Activated CD4-positive, CD25-positive, alpha-beta regulatory T cell treated with anti-CD3 and anti-CD28 coated beads, Interleukin-2, amount 50 U/mL, for 16 hours (primary cell): ENCODE data around the gene ETV6.

Experiments
- DNase-seq: peaks from one replicate; pipeline ENCODE4 v3.0.0-alpha.2; 2020; ENCODE audit warnings: low read depth, low spot score

ETV6 gene

DNA sequence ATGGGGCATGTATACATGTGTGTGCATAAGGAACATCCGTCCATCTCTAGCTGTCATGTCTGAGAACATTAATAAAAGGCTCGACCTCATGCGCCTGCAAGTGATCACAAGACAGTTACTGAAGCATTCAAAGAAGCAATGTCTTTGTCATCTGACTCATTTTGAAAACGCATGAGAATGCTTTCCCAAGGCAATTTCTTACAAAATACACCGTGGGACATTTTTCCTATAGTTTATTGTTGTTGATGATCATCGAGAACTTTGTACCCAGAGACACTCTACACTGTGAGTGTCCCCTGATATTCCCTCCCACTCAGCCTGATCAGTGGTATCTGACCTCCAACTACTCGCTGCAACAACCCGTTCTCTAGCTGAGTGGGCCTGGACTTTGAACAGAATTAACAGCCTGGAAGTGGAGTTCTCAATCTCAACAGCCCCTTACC lies 68.1 kb downstream of the ETV6 start:
- no peak for DNase-seq

DNA sequence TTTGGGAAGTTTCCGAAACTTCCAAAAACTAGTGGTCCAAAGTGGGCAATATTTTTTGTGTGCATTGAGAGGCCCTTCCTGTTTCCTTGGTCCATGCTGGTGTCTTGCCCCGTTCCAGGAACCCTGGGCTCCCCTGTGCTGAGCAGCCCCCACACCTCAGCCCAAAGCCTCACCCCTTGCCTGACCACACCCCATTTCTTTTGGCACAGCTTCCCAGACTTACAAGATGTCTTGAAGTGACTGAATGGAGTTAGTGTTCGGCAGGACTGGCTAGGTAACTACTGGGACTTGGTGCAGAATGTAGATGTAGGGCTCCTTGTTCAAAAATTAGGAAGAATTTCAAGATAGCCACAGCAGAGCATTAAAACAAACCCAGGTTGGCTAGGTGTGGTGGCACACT lies 68.6 kb downstream of the ETV6 start:
- no peak for DNase-seq

DNA sequence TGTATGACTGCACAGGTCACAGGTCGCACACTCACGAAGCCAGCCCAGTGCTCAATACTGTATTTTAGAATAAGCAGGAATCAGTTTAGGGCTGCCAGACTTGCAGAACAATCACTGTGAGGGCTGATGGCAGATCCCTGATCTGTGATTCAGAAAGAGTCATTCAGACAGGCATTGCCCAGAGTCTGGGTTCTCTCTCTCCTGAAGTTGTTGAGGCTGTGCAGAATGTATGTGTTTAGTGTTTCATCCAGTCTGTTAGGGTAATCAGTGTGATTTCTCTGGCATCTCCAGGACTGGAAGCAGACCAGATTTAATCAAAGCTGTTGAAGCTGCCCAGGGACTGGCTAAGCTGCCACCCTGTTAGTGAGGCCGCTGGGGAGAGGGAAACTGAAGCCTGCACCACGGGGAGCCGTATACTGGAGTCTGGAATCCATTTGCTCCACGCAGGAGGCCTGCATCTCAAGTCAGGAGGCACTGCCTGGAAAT lies 69.3 kb downstream of the ETV6 start:
- DNase-seq: no peak

DNA sequence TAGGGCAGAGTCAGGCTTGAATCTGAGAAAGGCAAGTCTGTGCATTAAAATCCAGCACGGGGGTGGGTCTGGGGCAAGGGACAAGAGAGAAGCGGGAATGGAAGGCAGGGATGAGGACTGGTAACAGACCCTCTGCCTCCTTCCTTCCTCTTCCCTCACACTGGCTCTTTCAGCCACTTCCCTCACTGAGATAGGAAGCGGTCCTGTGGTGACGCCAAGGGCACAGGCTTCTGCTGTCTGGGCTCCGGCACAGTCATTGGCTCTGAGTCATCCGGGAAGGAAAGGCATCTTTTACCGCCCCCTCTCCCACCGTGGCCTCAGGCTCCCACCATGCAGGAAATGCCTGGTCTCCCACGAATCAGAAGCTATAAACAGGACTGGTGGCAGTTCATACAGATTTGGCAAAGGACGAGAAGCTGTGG lies 70.2 kb downstream of the ETV6 start:
- DNase-seq: no peak

DNA sequence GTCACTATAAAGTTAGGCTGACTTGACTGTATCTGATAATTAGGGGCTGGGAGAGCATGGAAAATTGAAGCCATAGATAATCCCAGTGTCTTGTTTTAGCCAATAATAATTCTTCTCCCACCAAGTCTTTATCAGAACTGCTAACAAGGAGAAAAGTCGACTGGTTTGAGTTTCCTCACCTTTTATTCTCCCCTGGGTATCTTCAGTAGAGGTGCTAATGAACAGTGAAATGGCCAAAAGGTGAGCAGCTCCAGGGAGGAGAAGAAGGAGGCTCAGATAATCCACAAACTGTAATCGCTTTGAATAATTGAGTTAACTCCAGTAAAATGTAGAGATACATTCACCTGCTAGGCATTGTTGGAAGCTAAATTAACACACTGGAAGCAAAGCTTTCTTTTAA lies 72.6 kb downstream of the ETV6 start:
- no peak for DNase-seq

DNA sequence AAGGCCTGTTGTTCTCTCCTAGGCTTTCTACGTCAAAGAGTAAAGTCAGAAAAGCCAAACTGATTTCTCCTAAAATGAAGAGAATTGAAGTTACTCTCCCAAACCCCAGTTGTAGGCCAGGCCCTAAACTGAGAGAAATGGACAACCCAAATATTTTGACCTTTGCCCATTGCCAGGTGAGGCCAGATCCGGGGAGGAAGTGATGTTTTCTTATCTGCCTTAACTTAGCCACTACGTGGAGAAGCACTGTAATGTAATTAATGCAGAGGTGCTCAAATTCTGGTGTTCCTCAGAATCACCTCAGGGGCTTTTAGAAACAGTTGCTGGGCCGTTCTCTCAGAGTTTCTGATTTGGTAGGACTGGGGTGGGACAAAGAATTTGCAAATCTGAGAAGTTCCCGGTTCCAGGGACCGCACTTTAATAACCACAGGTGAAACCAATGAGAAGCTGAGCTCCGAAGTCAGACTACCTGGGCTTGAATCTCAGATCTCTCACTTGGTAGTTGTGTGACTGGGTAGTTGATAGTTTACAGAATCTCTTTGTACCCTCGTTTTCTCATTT lies 73.2 kb downstream of the ETV6 start:
- no peak for DNase-seq

DNA sequence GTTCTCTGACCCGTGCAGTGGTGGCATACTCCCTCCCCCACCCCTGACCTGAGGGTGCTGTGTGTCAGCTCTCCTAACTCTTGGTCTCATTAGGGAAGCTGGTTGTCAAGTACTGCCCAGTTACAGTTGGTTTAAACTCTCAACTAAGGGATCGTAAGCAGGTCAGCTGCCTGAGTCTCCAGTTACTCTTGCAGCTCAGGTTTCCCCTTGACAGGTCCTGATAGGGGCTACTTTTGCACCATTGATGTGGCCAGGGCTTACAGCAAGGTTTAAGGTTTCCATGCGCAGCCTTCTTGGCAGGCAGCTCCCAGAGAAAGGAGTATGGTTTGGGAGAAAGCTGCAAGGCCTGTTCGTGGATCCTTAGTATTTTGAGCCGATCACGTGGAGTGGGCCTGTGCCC lies 74.5 kb downstream of the ETV6 start:
- DNase-seq: no peak

DNA sequence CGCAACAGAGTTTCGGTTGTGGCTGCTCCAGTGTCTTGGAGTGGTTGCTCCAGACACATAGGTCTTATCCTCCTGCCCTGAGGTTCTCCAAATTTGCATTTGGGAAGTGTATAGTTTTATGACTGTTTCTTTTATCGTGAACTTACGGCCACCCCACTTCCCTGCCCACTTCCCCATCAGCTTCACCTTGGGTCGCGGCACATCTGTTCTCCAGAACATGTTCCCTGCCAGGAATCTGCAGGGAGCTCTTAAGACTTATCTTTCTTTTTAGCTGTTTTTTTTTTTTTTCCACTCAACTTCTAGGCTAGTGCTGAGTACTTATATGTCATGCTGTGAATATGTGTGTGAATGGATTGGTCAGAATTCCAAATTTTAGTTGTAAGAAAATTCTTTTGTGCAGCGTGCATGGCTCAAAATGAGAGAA lies 75.4 kb downstream of the ETV6 start:
- no peak for DNase-seq

DNA sequence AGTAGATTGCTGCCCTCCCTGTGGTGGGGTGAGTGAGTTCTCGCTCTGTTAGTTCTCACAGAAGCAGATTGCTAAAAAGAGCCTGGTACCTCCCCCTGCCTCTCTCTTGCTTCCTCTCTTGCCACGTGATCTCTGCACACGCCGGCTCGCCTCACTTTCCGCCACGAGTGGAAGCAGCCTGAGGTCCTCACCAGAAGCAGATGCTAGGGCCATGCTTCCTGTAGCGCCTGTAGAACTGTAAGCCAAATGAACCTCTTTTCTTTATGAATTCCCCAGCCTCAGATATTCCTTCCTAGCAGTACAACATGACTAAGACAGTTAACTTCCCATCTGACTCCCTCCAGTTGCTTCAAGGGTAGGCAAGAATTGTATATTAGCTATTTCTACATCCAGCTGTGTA lies 76.2 kb downstream of the ETV6 start:
- DNase-seq: no peak

DNA sequence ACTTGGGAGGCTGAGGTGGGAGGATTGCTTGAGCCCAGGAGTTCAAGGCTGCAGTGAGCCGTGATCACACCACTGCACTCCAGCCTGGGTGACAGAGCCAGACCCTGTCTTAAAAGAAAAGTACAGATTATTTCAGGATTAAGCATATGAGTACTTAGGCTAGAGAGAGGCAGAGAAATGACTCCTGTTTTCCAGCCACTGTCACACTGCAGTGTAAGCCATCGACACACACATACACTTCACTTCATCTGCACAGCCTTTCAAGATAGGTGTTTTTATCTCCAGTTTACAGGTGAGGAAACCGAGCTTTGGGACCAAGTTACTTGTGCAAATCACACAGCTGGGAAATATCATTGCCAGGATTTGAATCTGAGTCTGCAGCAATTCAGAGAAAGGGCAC lies 77.2 kb downstream of the ETV6 start:
- no peak for DNase-seq

DNA sequence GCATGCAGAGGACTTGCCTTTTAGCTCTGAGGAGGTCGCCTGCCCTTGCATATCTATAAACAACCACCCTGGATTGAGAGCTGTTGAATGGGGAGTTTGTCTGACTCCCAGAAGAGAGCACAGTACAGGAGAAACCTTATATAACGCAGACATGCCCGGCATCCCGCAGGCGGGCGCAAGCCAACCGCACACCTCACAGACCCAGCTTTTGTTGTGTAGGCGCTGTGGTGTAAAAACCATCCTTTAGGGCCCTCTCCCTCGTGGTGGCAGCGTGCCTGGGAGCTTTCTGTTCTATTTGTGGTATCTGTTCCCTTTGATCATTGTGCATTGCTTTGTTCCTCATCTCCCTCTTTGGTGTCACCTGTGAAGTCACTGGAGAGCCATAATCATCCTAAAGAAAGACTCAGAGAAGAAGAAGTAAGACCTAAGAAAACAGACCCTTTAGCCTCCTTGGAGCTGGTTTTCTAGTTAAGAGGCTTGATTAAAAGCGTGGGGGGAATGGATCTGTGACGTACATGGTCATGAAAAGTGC lies 77.7 kb downstream of the ETV6 start:
- DNase-seq: no peak

DNA sequence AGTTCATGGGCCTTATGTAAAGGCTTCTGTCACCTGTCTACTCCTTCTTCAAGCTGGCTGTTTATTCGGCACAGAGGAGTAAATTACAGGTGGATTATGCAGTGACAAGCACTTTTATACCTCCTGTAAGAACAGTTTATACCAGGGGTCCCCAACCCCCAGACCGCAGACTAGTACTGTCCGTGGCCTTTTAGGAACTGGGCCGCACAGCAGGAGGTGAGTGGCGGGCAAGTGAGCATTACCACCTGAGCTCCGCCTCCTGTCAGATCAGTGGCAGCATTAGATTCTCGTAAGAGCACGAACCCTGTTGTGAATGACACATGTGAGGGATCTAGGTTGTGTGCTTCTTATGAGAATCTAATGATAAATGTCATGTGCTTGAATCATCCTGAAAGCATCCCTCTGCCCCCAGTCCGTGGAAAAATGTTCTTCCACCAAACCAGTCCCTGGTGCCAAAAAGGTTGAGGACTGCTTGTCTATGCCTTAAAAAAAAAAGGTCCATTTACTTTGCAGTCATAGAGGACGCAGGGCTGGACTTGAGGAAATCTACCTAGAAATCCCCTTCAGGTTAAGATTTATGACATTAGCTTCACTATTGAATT lies 78.8 kb downstream of the ETV6 start:
- no peak for DNase-seq

DNA sequence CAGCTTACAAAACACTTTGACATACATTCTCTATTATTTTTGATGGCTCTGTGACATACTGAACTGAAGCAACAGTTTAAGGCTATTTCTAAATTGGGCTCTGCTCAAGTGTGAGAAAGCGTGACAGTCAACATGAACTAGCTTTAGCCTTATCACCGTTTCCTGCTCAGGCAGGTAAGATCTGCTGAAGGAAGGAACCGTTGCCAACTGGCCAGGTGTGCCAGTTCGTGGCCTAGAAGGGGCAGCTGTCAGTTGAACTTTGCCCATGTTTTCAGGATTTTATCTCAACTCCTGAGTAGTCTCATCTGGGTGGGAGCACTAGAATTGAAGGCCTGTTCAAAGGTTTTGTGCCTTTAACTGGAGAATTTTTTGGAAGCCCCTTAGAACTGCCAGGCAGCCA lies 79.5 kb downstream of the ETV6 start:
- no peak for DNase-seq

DNA sequence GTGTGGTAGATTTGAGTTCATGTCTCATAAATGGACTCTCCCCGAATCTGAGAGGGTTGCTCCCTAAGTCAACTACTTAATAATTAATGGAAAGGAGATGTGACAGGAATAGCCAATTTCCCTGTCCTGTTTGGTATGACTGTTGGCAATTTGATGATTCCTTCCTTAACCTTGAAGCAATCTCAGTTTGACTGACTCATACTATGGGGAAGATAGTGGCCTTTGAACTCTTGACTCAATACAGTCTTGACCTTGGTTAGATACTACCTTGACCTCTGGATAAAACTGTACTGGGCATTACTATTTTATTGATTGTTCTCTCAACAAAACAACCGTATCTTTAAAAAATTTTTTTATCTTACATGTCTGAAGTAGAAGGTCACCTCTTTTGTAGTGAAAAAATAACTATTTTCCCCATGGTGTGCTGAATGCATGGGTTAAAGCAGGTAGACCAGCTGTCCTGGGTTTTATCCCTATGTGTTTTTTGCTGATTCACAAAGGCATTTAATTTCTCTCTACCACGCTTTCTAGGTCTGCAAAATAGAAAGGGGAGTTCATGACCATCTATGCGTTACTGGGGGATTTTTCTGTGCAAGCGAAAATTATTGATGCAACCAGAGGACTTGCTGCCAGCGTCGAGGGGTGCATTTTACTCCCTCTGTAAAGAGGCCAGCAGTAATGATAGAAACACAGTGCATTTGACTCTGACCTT lies 80.1 kb downstream of the ETV6 start:
- DNase-seq: no peak

DNA sequence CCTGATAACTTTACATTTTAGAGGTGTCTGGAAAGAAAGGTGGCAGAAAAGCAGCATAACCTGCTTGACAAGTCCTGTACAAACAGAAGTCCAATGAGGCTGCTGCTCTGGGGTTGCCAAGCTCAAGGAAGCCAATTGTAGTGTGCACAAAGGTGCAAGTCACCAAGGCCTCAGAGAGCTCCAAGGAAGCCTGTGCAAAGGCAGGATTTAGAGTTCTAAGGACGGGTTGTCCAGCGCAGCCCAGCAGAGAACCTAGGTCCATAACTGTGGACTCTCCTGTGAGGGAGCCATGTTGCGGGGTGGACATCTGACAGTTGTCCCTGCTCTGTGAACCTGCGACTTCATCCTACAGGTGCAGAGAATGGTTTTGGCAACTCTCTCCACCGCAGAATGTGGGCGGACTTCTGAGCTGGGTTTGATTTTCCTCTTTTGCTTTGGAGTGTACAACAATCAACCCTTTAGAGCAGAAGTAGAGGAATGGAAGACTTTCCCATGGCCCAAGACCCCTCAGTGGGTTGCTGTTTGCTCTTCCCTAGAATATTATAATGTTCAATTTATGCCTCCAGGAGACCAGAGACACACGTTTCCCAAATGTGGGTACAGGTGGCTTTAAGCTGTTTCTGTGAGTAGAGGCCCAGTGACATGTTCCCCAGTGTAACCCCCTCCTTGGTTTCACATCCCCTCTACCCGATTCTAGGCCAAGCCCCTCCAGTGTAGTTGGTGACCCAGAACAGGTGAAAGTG lies 81.0 kb downstream of the ETV6 start:
- DNase-seq: no peak

DNA sequence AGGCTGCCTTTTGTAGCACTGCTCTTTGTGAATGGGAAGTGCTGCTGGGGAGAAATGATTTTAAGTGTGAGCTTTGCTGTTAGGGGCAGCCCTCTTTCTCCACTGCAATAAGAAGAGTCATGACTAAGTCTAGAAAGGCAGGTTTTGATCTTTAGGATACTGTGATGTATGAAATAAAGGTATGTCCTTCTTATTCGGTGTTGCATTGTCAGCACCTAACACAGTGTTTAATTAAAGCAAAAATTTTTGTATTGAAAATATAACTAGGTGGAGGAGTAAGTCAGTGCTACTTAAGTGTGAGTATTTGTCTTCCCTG lies 81.5 kb downstream of the ETV6 start:
- DNase-seq: no peak

DNA sequence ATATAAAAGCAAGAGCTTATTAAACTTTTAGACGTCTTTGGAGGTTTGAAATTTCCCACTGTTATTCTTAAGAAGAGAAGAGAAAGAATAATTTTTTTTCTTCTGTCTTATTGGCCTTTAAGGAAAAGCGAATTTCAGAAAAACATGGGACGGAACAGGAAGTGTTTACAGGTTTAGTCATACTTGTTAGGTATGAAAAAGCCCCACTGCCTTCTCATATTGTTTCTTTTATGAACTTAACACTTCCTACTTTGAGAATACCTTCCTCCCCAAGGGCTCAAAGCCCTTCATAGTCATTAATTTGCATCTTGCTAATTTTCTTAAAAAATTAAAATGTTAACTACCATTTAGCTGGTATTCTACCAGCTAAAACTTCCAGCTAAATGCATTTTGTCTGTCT lies 82.0 kb downstream of the ETV6 start:
- no peak for DNase-seq

DNA sequence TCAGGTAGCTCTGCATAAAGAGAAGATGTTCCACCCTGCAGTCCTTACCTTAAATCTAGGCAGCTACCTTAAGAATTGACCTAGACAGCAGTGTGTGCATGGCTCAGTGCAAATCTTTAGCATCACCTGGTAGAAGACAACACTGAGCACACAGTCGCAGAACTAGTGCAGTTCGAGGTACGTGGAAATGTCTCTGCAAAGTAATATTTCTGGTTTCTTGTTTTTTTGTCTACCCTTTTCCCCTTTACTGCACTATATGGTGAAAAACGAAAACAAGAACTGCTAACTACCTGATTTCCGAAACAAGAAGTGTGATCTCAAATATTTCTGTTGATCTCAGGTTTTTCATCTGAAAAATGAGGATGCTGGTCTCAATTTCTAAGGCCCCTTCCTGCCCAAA lies 82.5 kb downstream of the ETV6 start:
- DNase-seq: no peak

DNA sequence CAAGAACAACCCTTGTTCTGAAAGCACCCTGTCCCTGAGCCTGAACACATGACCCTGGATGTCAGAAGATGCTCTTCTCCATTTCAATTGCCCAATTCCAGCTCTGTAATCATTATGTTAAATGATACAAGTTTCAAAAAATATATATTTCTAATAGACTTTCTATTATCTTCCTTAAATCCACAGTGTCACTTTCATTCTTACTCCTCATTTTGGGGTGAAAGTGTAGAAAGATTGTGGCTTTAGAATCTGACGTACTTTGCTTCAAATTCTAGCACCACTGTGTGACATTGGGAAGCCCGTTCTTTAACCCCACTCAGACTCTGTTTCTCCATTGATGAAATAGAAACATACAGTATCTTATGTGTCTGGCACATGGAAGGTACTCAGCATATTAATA lies 83.2 kb downstream of the ETV6 start:
- no peak for DNase-seq

DNA sequence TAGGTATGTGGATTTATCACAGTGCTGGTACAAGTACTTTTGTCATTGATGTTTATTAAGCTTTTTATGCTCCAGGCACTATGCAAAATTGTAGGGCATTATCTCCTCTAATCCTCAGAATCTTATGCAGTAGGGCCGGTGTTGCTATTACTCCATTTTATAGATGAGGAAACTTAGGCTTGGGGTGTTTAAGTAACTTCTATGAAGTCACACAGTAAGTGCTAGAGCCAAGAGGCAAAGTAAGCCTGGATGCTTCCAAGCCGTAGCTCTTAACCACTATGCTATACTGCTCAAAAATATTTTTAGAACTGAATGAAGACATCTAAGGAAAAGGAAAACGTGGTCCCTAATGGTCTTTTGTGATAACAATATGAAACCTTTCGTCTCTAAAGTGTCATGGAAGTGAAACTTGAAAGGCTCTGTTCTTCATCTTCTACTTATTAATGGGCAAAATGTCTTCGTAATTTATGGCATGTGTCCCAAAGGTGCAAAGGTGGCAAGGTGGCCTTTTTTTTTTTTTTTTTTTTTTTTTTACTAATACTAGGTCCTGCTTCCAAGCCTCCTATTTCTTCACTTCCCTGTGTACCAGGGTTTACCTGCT lies 85.2 kb downstream of the ETV6 start:
- no peak for DNase-seq

DNA sequence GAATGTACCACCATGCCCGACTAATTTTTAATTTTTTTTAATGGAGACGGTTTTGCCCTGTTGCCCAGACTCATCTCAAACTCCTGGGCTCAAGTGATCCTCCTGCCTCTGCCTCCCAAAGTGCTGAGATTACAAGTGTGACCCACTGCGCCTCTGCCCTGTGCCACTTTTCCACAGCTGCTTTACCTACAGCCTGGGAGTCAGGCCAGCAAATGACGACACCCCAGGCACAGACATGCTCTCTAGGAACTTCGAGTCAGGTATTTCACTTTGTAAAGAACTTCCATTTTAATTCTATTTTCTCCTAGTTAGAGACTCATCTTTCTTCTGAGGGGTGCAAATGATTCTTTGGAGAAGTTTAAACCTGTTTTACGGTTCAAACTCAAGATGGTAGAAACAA lies 89.0 kb downstream of the ETV6 start:
- no peak for DNase-seq

DNA sequence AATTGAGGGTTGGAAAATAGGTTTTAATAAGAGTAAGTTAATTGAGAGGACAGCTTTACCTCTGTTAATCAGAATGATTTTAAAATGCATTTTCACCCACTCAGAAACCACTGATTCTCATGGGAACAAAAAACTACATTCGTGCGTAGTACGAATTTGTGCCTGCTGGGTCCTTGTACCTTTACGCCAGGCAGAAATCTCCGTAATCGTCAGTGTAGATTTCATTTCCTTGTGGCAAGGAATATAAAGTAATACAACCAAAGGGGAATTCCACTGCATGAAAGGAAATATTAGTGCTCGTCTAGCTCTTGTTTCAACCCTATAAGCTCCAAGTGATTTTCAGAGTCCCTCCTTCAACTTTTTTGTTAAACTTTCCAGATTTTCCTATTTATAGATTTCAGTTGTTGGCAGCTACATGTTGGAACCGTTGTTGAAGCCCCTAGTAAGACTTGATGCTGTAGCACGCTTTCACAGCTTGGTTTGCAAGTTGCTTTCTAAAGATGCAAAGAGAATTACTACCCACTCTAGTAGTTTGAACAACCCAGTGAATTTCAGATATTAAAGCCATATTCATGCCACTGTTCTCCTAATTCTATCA lies 90.6 kb downstream of the ETV6 start:
- no peak for DNase-seq
